ENCODE data around the gene ZNF275. TPM values are rescaled to one million over a fixed set of nuclear protein-coding genes. Genes with fewer than 3 reads are reported as not detected.

Gene ZNF275
- total RNA-seq, 1 donor from 2014 or later, result 14.8 TPM

DNA sequence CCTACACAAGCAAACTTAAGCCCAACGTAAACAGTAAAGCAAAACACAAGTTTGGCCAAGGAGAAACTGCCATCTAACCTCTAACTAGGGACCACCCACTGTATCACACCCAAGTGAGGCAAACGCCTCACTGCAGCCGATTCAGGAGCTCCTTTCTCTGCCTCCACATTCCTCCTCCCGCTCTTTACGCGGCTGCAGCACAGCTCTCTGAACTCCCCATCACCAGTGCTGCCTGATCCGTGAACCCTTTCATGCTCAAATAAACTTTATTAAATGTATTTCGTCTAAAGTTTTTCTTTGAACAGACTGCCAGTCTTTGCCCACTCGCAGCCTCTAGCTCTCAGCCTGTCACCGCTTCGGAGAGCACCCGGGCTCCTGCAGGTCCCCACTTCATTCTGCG is 60.7 kb downstream of the ZNF275 start:
- no peaks in the 10 kb centered on the region for H3K27me3 ChIP-seq (ENCODE audit: insufficient read depth, low read length)
- no peaks in the 10 kb centered on the region for H3K79me2 ChIP-seq (ENCODE audit: insufficient read depth, low read length)
- no peaks in the 10 kb centered on the region for H4K20me1 ChIP-seq (ENCODE audit: insufficient read depth, low read length)
- no peak overlapping the region for H2AFZ ChIP-seq (ENCODE audit: low read depth, low read length)
- no peaks in the 10 kb centered on the region for H3K4me1 ChIP-seq (ENCODE audit: insufficient read depth, low read length)
- Mint-ChIP-seq H3K9me3 (ENCODE audit: unreplicated experiment) (no peaks in the 10 kb centered on the region), H3K4me1 (ENCODE audit: low read depth, unreplicated experiment) (no peaks in the 10 kb centered on the region), H3K4me3 (ENCODE audit: unreplicated experiment) (no peak overlapping the region), H3K27me3 (ENCODE audit: low read depth, unreplicated experiment) (peaks cover 19% of the 10 kb centered on the region), H3K36me3 (ENCODE audit: low read depth, unreplicated experiment) (no peaks in the 10 kb centered on the region), H3K27ac (ENCODE audit: unreplicated experiment) (no peak overlapping the region)
- no peak for DNase-seq (ENCODE audit: low read depth)
- no peak overlapping the region for H3K4me2 ChIP-seq (ENCODE audit: low read length)
- H3K9ac ChIP-seq (ENCODE audit: low read length), result no peak overlapping the region
- no peaks in the 10 kb centered on the region for H3K36me3 ChIP-seq (ENCODE audit: insufficient read depth, low read length)
- no peak overlapping the region for H3K4me3 ChIP-seq (ENCODE audit: insufficient read depth, low read depth, low read length)
- FAIRE-seq, result peak; percentile 23
- no peak for TF ChIP-seq EZH2 (IDR thresholded peaks at IDR 0.05; ENCODE audit: insufficient read depth, low read length)
- TF ChIP-seq CTCF (IDR thresholded peaks at IDR 0.05; ENCODE audit: insufficient read depth, low read depth, low read length), result no peak
- H3K9me3 ChIP-seq (ENCODE audit: insufficient read depth, low read depth, low read length), result no peaks in the 10 kb centered on the region
- H3K27ac ChIP-seq (ENCODE audit: low read depth, low read length), result no peak overlapping the region

- Histone ChIP-seq H3K9me3 (ENCODE audit: insufficient read depth, low read depth, low read length) (no peaks in the 10 kb centered on the region), H3K27me3 (ENCODE audit: insufficient read depth, low read length) (no peaks in the 10 kb centered on the region), H3K79me2 (ENCODE audit: insufficient read depth, low read length) (no peaks in the 10 kb centered on the region), H2AFZ (ENCODE audit: low read depth, low read length) (no peak overlapping the region), H3K9ac (ENCODE audit: low read length) (no peak overlapping the region), H4K20me1 (ENCODE audit: insufficient read depth, low read length) (no peaks in the 10 kb centered on the region), H3K27ac (ENCODE audit: low read depth, low read length) (no peak overlapping the region), H3K36me3 (ENCODE audit: insufficient read depth, low read length) (no peaks in the 10 kb centered on the region), H3K4me1 (ENCODE audit: insufficient read depth, low read length) (no peaks in the 10 kb centered on the region), H3K4me3 (ENCODE audit: insufficient read depth, low read depth, low read length) (no peak overlapping the region), H3K4me2 (ENCODE audit: low read length) (no peak overlapping the region)
- H3K4me3 Mint-ChIP-seq (ENCODE audit: unreplicated experiment), result no peak overlapping the region
- TF ChIP-seq CTCF (IDR thresholded peaks at IDR 0.05; ENCODE audit: insufficient read depth, low read depth, low read length) (no peak), EZH2 (IDR thresholded peaks at IDR 0.05; ENCODE audit: insufficient read depth, low read length) (no peak)
- no peaks in the 10 kb centered on the region for H3K9me3 Mint-ChIP-seq (ENCODE audit: unreplicated experiment)
- no peak overlapping the region for H3K27ac Mint-ChIP-seq (ENCODE audit: unreplicated experiment)
- FAIRE-seq (no peak), DNase-seq (ENCODE audit: low read depth) (no peak)
- no peaks in the 10 kb centered on the region for H3K4me1 Mint-ChIP-seq (ENCODE audit: low read depth, unreplicated experiment)
- H3K27me3 Mint-ChIP-seq (ENCODE audit: low read depth, unreplicated experiment), result peaks cover 19% of the 10 kb centered on the region
- H3K36me3 Mint-ChIP-seq (ENCODE audit: low read depth, unreplicated experiment), result no peaks in the 10 kb centered on the region
Observed at GRCh38 chrX:153395613-153396319, 61.8 kb downstream of the ZNF275 start.

All from astrocyte (in vitro differentiated cells and primary cell).